ENCODE measurements around the gene CYGB. TPM values are rescaled to one million over a fixed set of nuclear protein-coding genes. Genes with fewer than 3 reads are reported as not detected.
A peak's percentile ranks its signal among the peaks of the same experiment; 100 is the strongest.

Gene CYGB
- total and polyA plus RNA-seq, 2 of the 13 experiments (the other 11 are each of a cell fraction or from before 2014, with no cell fraction given): 18.9 to 27.1 TPM

- TF ChIP-seq ZNF616 (CRISPR knock-in tag; IDR thresholded peaks at IDR 0.05; ENCODE audit: low read depth) (no peak; the same call in 1 of the 2 replicates), ZNF800 (CRISPR knock-in tag; IDR thresholded peaks at IDR 0.05) (0 out of 2 replicates have a peak, but pooled peaks have one; percentile 29), ZNF230 (CRISPR knock-in tag; IDR thresholded peaks at IDR 0.05) (no peak), ETS1 (CRISPR knock-in tag; IDR thresholded peaks at IDR 0.05) (no peak), CBFB (CRISPR knock-in tag; IDR thresholded peaks at IDR 0.05) (no peak), GLMP (CRISPR knock-in tag; IDR thresholded peaks at IDR 0.05; ENCODE audit: borderline replicate concordance) (0 out of 2 replicates have a peak, but pooled peaks have one; percentile 2), PPARG (CRISPR knock-in tag; conservative IDR thresholded peaks at IDR 0.05) (no peak), ZNF550 (CRISPR knock-in tag; IDR thresholded peaks at IDR 0.05; ENCODE audit: borderline replicate concordance) (no peak), ZNF687 (CRISPR knock-in tag; IDR thresholded peaks at IDR 0.05) (no peak), DRAP1 (CRISPR knock-in tag; IDR thresholded peaks at IDR 0.05) (peak; percentile 16; the same call in 1 of the 2 replicates), ZHX1 (CRISPR knock-in tag; IDR thresholded peaks at IDR 0.05; ENCODE audit: low read depth) (no peak), FOSL2 (CRISPR knock-in tag; IDR thresholded peaks at IDR 0.05) (no peak), TOE1 (CRISPR knock-in tag; IDR thresholded peaks at IDR 0.05) (no peak), ZNF33A (CRISPR knock-in tag; IDR thresholded peaks at IDR 0.05; ENCODE audit: borderline replicate concordance) (no peak), ONECUT2 (CRISPR knock-in tag; IDR thresholded peaks at IDR 0.05) (no peak), ZNF879 (CRISPR knock-in tag; IDR thresholded peaks at IDR 0.05) (no peak), NFE2L2 (IDR thresholded peaks at IDR 0.05; ENCODE audit: low read length) (no peak), NKX3-1 (CRISPR knock-in tag; IDR thresholded peaks at IDR 0.05) (no peak)
Observed at GRCh38 chr17:76500074-76500746, 37.3 kb downstream of the CYGB start (continued).
